ENCODE results near the gene CDH7.

CDH7 gene

GRCh38 chr18:65906621-65907034 is 155.8 kb downstream of the CDH7 start:
- DNase-seq: no peak

GRCh38 chr18:65907281-65907680 is 156.5 kb downstream of the CDH7 start:
- no peak for DNase-seq

- DNase-seq: no peak
Measured at GRCh38 chr18:65919018-65919417, 168.2 kb downstream of the CDH7 start.

GRCh38 chr18:65919663-65920062 is 168.9 kb downstream of the CDH7 start:
- no peak for DNase-seq

GRCh38 chr18:65922103-65922502 is 171.3 kb downstream of the CDH7 start:
- no peak for DNase-seq

GRCh38 chr18:65924904-65925303 is 174.1 kb downstream of the CDH7 start:
- DNase-seq: no peak

GRCh38 chr18:65934874-65935273 is 184.1 kb downstream of the CDH7 start:
- DNase-seq: no peak

- no peak for DNase-seq
Measured at GRCh38 chr18:65936678-65937077, 185.9 kb downstream of the CDH7 start.

GRCh38 chr18:65937180-65937579 is 186.4 kb downstream of the CDH7 start:
- no peak for DNase-seq

GRCh38 chr18:65938592-65939372 is 188.0 kb downstream of the CDH7 start:
- DNase-seq: peak in 2 of 51 donors; percentile 1 to 13
